ENCODE results near the gene DIAPH3. TPM values are rescaled to one million over a fixed set of nuclear protein-coding genes. Genes with fewer than 3 reads are reported as not detected.
A peak's percentile ranks its signal among the peaks of the same experiment; 100 is the strongest.

DIAPH3 gene
- polyA plus RNA-seq, 1 of the 3 experiments (the other 2 are of a cell fraction) = 5.4 TPM

DNA sequence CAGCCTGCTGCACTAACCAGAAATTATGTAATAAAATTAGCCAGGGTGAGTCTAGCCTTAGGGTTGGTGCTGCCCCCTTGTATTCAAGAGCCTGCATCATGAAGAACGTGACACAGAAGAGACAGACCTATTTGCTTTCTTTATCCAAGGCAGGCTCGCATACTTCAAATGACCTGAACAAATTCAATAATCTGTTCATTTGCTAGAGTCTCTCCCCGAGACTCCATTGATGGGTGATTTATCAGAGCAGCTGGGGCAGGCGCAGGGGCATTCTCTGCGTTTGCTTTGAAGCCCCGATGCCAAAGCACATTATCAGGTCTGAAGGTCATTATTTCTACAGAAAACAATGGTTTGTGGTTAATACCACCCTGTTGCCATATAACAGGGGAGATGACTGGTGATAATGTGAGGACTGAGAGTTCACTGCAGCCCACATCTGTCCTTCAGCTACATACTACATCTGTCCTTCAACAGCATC lies 520.3 kb downstream of the DIAPH3 start:
- no peaks in the 10 kb centered on the region for H3K9me3 ChIP-seq
- H3K27ac ChIP-seq (ENCODE audit: low read depth in 2 of 2, low read length in 1 of 2) = peak overlapping the region in 1 of 2 experiments; percentile 99; a peak in 2 of 4 replicates
- no peaks in the 10 kb centered on the region for H3F3A ChIP-seq (replicated peaks; ENCODE audit: insufficient read depth)
- CTCF ChIA-PET = interaction anchor here (1.0 to 1.2 kb wide), 2 partner anchors 34 to 140 kb away, joined by 3 read pairs; no protein-coding TSS in a partner anchor
- H3K9ac ChIP-seq = no peak overlapping the region
- 57% methylated on average over 6 of the region's 6 CpGs for WGBS (ENCODE audit: low lambda C conversion rate)
- POLR2A ChIA-PET = no interaction called here
- peaks cover 0 to 32% of the 10 kb centered on the region in 2 experiments; a peak in 3 of 4 replicates for H3K4me1 ChIP-seq (ENCODE audit: control insufficient read depth in 1 of 2, insufficient read depth in 2 of 2, low read depth in 1 of 2, low read length in 1 of 2)
- no peak overlapping the region for H2AFZ ChIP-seq (ENCODE audit: low read depth)
- H3K4me2 ChIP-seq = no peak overlapping the region
- H3K4me3 ChIP-seq (ENCODE audit: low read depth in 2 of 2, low read length in 1 of 2) = peak overlapping the region in 1 of 2 experiments; percentile 2; a peak in 1 of 4 replicates
- H3K9me2 ChIP-seq = no peaks in the 10 kb centered on the region
- no peaks in the 10 kb centered on the region for H3K27me3 ChIP-seq (ENCODE audit: insufficient read depth)
- H3K79me2 ChIP-seq (ENCODE audit: insufficient read depth) = no peaks in the 10 kb centered on the region
- H4K20me1 ChIP-seq (ENCODE audit: insufficient read depth) = no peaks in the 10 kb centered on the region
- H3K36me3 ChIP-seq (replicated peaks in 1 of 2; ENCODE audit: control insufficient read depth in 1 of 2, insufficient read depth in 2 of 2, low read length in 1 of 2) = no peaks in the 10 kb centered on the region
- DNase-seq = peak; percentile 57
- TF ChIP-seq, protein P1, sequence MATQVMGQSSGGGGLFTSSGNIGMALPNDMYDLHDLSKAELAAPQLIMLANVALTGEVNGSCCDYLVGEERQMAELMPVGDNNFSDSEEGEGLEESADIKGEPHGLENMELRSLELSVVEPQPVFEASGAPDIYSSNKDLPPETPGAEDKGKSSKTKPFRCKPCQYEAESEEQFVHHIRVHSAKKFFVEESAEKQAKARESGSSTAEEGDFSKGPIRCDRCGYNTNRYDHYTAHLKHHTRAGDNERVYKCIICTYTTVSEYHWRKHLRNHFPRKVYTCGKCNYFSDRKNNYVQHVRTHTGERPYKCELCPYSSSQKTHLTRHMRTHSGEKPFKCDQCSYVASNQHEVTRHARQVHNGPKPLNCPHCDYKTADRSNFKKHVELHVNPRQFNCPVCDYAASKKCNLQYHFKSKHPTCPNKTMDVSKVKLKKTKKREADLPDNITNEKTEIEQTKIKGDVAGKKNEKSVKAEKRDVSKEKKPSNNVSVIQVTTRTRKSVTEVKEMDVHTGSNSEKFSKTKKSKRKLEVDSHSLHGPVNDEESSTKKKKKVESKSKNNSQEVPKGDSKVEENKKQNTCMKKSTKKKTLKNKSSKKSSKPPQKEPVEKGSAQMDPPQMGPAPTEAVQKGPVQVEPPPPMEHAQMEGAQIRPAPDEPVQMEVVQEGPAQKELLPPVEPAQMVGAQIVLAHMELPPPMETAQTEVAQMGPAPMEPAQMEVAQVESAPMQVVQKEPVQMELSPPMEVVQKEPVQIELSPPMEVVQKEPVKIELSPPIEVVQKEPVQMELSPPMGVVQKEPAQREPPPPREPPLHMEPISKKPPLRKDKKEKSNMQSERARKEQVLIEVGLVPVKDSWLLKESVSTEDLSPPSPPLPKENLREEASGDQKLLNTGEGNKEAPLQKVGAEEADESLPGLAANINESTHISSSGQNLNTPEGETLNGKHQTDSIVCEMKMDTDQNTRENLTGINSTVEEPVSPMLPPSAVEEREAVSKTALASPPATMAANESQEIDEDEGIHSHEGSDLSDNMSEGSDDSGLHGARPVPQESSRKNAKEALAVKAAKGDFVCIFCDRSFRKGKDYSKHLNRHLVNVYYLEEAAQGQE (IDR thresholded peaks at IDR 0.05; ENCODE audit: low read depth, low read length) = no peak
- TF ChIP-seq YY1 (IDR thresholded peaks at IDR 0.05; ENCODE audit: low read depth) (no peak), SIN3A (IDR thresholded peaks at IDR 0.05; ENCODE audit: borderline replicate concordance, low read depth, low read length) (no peak), GABPA (IDR thresholded peaks at IDR 0.05; ENCODE audit: low read depth) (no peak), JUND (IDR thresholded peaks at IDR 0.05) (no peak), ELF1 (IDR thresholded peaks at IDR 0.05) (no peak), RCOR1 (IDR thresholded peaks at IDR 0.05; ENCODE audit: low read length) (peak; percentile 72), RAD21 (IDR thresholded peaks at IDR 0.05; ENCODE audit: low read length) (peak; percentile 44; the same call in 1 of the 2 replicates), FOXJ3 (CRISPR knock-in tag; IDR thresholded peaks at IDR 0.05) (peak; percentile 90; the same call in 1 of the 2 replicates), MEF2A (IDR thresholded peaks at IDR 0.05; ENCODE audit: borderline replicate concordance, low read depth) (no peak), SMC3 (IDR thresholded peaks at IDR 0.05; ENCODE audit: low read depth, low read length) (no peak), TCF12 (IDR thresholded peaks at IDR 0.05) (no peak), EP300 (IDR thresholded peaks at IDR 0.05; ENCODE audit: borderline replicate concordance in 1 of 2, low read depth in 1 of 2, low read length in 1 of 2) (peak in 1 of 2 experiments; percentile 92; a peak in 2 of 4 replicates), CHD2 (IDR thresholded peaks at IDR 0.05; ENCODE audit: low read length, partially characterized antibody) (peak; percentile 20), MXI1 (IDR thresholded peaks at IDR 0.05; ENCODE audit: low read depth, low read length) (peak; percentile 43), TAF1 (IDR thresholded peaks at IDR 0.05; ENCODE audit: borderline replicate concordance, low read depth, low read length) (no peak), EZH2phosphoT487 (IDR thresholded peaks at IDR 0.05; ENCODE audit: borderline replicate concordance, low read depth) (no peak)
- TF ChIP-seq, protein P2, sequence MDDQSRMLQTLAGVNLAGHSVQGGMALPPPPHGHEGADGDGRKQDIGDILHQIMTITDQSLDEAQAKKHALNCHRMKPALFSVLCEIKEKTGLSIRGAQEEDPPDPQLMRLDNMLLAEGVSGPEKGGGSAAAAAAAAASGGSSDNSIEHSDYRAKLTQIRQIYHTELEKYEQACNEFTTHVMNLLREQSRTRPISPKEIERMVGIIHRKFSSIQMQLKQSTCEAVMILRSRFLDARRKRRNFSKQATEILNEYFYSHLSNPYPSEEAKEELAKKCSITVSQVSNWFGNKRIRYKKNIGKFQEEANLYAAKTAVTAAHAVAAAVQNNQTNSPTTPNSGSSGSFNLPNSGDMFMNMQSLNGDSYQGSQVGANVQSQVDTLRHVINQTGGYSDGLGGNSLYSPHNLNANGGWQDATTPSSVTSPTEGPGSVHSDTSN (IDR thresholded peaks at IDR 0.05) = 0 out of 2 replicates have a peak, but pooled peaks have one; percentile 2
- TF ChIP-seq, protein P3, sequence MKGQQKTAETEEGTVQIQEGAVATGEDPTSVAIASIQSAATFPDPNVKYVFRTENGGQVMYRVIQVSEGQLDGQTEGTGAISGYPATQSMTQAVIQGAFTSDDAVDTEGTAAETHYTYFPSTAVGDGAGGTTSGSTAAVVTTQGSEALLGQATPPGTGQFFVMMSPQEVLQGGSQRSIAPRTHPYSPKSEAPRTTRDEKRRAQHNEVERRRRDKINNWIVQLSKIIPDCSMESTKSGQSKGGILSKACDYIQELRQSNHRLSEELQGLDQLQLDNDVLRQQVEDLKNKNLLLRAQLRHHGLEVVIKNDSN (IDR thresholded peaks at IDR 0.05; ENCODE audit: borderline replicate concordance, low read depth) = no peak
- TF ChIP-seq, protein P4, sequence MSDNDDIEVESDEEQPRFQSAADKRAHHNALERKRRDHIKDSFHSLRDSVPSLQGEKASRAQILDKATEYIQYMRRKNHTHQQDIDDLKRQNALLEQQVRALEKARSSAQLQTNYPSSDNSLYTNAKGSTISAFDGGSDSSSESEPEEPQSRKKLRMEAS (IDR thresholded peaks at IDR 0.05; ENCODE audit: low read depth) = no peak
- TF ChIP-seq, protein P5, sequence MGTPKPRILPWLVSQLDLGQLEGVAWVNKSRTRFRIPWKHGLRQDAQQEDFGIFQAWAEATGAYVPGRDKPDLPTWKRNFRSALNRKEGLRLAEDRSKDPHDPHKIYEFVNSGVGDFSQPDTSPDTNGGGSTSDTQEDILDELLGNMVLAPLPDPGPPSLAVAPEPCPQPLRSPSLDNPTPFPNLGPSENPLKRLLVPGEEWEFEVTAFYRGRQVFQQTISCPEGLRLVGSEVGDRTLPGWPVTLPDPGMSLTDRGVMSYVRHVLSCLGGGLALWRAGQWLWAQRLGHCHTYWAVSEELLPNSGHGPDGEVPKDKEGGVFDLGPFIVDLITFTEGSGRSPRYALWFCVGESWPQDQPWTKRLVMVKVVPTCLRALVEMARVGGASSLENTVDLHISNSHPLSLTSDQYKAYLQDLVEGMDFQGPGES (IDR thresholded peaks at IDR 0.05; ENCODE audit: low read depth, low read length) = no peak
- TF ChIP-seq, protein P6, sequence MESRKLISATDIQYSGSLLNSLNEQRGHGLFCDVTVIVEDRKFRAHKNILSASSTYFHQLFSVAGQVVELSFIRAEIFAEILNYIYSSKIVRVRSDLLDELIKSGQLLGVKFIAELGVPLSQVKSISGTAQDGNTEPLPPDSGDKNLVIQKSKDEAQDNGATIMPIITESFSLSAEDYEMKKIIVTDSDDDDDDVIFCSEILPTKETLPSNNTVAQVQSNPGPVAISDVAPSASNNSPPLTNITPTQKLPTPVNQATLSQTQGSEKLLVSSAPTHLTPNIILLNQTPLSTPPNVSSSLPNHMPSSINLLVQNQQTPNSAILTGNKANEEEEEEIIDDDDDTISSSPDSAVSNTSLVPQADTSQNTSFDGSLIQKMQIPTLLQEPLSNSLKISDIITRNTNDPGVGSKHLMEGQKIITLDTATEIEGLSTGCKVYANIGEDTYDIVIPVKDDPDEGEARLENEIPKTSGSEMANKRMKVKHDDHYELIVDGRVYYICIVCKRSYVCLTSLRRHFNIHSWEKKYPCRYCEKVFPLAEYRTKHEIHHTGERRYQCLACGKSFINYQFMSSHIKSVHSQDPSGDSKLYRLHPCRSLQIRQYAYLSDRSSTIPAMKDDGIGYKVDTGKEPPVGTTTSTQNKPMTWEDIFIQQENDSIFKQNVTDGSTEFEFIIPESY (IDR thresholded peaks at IDR 0.05; ENCODE audit: borderline replicate concordance, low read depth) = no peak
- TF ChIP-seq, protein P7, sequence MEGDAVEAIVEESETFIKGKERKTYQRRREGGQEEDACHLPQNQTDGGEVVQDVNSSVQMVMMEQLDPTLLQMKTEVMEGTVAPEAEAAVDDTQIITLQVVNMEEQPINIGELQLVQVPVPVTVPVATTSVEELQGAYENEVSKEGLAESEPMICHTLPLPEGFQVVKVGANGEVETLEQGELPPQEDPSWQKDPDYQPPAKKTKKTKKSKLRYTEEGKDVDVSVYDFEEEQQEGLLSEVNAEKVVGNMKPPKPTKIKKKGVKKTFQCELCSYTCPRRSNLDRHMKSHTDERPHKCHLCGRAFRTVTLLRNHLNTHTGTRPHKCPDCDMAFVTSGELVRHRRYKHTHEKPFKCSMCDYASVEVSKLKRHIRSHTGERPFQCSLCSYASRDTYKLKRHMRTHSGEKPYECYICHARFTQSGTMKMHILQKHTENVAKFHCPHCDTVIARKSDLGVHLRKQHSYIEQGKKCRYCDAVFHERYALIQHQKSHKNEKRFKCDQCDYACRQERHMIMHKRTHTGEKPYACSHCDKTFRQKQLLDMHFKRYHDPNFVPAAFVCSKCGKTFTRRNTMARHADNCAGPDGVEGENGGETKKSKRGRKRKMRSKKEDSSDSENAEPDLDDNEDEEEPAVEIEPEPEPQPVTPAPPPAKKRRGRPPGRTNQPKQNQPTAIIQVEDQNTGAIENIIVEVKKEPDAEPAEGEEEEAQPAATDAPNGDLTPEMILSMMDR (IDR thresholded peaks at IDR 0.05) = no peak

Data from SK-N-SH (cell line).